ENCODE measurements around the gene ING5.

Gene ING5

GRCh38 chr2:241751152-241751551 is 49.3 kb downstream of the ING5 start:
- Mint-ChIP-seq H3K9me3 (peaks cover 7% of the 10 kb centered on the region), H3K4me1 (peaks cover 12% of the 10 kb centered on the region), H3K27ac (no peak overlapping the region), H3K4me3 (no peak overlapping the region), H3K36me3 (ENCODE audit: low read depth) (peaks cover 56% of the 10 kb centered on the region), H3K27me3 (ENCODE audit: low read depth, poor library complexity) (peaks cover 5% of the 10 kb centered on the region)
- TF ChIP-seq CTCF (IDR thresholded peaks at IDR 0.05) = no peak
- DNase-seq = no peak

- peaks cover 11% of the 10 kb centered on the region for H3K4me1 Mint-ChIP-seq
- peaks cover 52% of the 10 kb centered on the region for H3K36me3 Mint-ChIP-seq (ENCODE audit: low read depth)
- H3K27ac Mint-ChIP-seq = no peak overlapping the region
- TF ChIP-seq CTCF (IDR thresholded peaks at IDR 0.05) = no peak
- H3K4me3 Mint-ChIP-seq = no peak overlapping the region
- no peak for DNase-seq
- peaks cover 4% of the 10 kb centered on the region for H3K9me3 Mint-ChIP-seq
- H3K27me3 Mint-ChIP-seq (ENCODE audit: low read depth, poor library complexity) = peaks cover 8% of the 10 kb centered on the region
Measured at GRCh38 chr2:241751776-241752175, 49.9 kb downstream of the ING5 start.

- Mint-ChIP-seq H3K4me3 (no peak overlapping the region), H3K27ac (no peak overlapping the region), H3K27me3 (ENCODE audit: low read depth, poor library complexity) (peaks cover 8% of the 10 kb centered on the region), H3K9me3 (peaks cover under 1% of the 10 kb centered on the region), H3K36me3 (ENCODE audit: low read depth) (peaks cover 48% of the 10 kb centered on the region), H3K4me1 (peaks cover 11% of the 10 kb centered on the region)
- TF ChIP-seq CTCF (IDR thresholded peaks at IDR 0.05) = no peak
- DNase-seq = no peak
Measured at GRCh38 chr2:241752253-241752652, 50.4 kb downstream of the ING5 start.

GRCh38 chr2:241752689-241753276 is 50.9 kb downstream of the ING5 start:
- peaks cover 8% of the 10 kb centered on the region for H3K27me3 Mint-ChIP-seq (ENCODE audit: low read depth, poor library complexity)
- no peak overlapping the region for H3K27ac Mint-ChIP-seq
- H3K4me1 Mint-ChIP-seq = peaks cover 11% of the 10 kb centered on the region
- H3K4me3 Mint-ChIP-seq = no peak overlapping the region
- no peak for DNase-seq
- peaks cover 44% of the 10 kb centered on the region for H3K36me3 Mint-ChIP-seq (ENCODE audit: low read depth)
- H3K9me3 Mint-ChIP-seq = no peaks in the 10 kb centered on the region
- no peak for TF ChIP-seq CTCF (IDR thresholded peaks at IDR 0.05)

- DNase-seq = no peak
- H3K27ac Mint-ChIP-seq = no peak overlapping the region
- peaks cover 11% of the 10 kb centered on the region for H3K4me1 Mint-ChIP-seq
- H3K27me3 Mint-ChIP-seq (ENCODE audit: low read depth, poor library complexity) = peaks cover 8% of the 10 kb centered on the region
- H3K36me3 Mint-ChIP-seq (ENCODE audit: low read depth) = peaks cover 43% of the 10 kb centered on the region
- H3K4me3 Mint-ChIP-seq = no peak overlapping the region
- no peaks in the 10 kb centered on the region for H3K9me3 Mint-ChIP-seq
- no peak for TF ChIP-seq CTCF (IDR thresholded peaks at IDR 0.05)
Measured at GRCh38 chr2:241753493-241753892, 51.7 kb downstream of the ING5 start.

- Mint-ChIP-seq H3K27me3 (ENCODE audit: low read depth, poor library complexity) (peaks cover 8% of the 10 kb centered on the region), H3K36me3 (ENCODE audit: low read depth) (peaks cover 41% of the 10 kb centered on the region), H3K9me3 (no peaks in the 10 kb centered on the region), H3K4me1 (peaks cover 16% of the 10 kb centered on the region), H3K27ac (no peak overlapping the region), H3K4me3 (no peak overlapping the region)
- no peak for DNase-seq
- TF ChIP-seq CTCF (IDR thresholded peaks at IDR 0.05) = no peak
Measured at GRCh38 chr2:241754042-241754441, 52.2 kb downstream of the ING5 start.
